Trophoblast cell (in vitro differentiated cells and primary cell): ENCODE data around the gene CYP4A22.
A peak's percentile ranks its signal among the peaks of the same experiment; 100 is the strongest.

ENCODE experiments used
- DNase-seq, 2 donors: peaks; one replicate each; pipeline ENCODE4 v3.0.0-alpha.2; 2016
- H2AFZ ChIP-seq: 2 replicates; pipeline ENCODE4 v1.6.1; 2013; ENCODE audit warnings: low read length, moderate library complexity, mild to moderate bottlenecking; ENCODE audit not compliant: insufficient read depth, poor library complexity
- H2AK5ac ChIP-seq: 2 replicates; pipeline ENCODE4 v1.6.1; 2013; ENCODE audit warnings: mild to moderate bottlenecking, low read length
- H2BK120ac ChIP-seq: 2 replicates; pipeline ENCODE4 v1.6.1; 2013; ENCODE audit warnings: low read length, mild to moderate bottlenecking, moderate library complexity; ENCODE audit not compliant: insufficient read depth, poor library complexity
- H2BK12ac ChIP-seq: 2 replicates; pipeline ENCODE4 v1.6.1; 2013; ENCODE audit warnings: mild to moderate bottlenecking, low read length, moderate library complexity
- H2BK5ac ChIP-seq: 2 replicates; pipeline ENCODE4 v1.6.1; 2013; ENCODE audit warnings: low read length, low read depth, moderate library complexity, mild to moderate bottlenecking; ENCODE audit not compliant: poor library complexity
- H3K14ac ChIP-seq: 2 replicates; pipeline ENCODE4 v1.6.1; 2013; ENCODE audit warnings: mild to moderate bottlenecking, low read length
- H3K18ac ChIP-seq: 2 replicates; pipeline ENCODE4 v1.6.1; 2013; ENCODE audit warnings: mild to moderate bottlenecking, low read length
- H3K23ac ChIP-seq: 2 replicates; pipeline ENCODE4 v1.6.1; 2013; ENCODE audit warnings: low read length
- H3K27ac ChIP-seq: 2 replicates; pipeline ENCODE4 v1.5.1; 2013; ENCODE audit warnings: low read depth, mild to moderate bottlenecking, inconsistent platforms, low read length, moderate library complexity
- H3K27me3 ChIP-seq: 2 replicates; pipeline ENCODE4 v1.6.1; 2013; ENCODE audit warnings: inconsistent platforms, mild to moderate bottlenecking, low read length, moderate library complexity; ENCODE audit not compliant: insufficient read depth
- H3K36me3 ChIP-seq, 2 experiments: 1 replicate in 1 of 2; 2 replicates in 1 of 2; pipeline ENCODE4 v1.6.1; 2013; ENCODE audit warnings: low read length in 2 of 2, mild to moderate bottlenecking in 2 of 2, moderate library complexity in 1 of 2; ENCODE audit not compliant: insufficient read depth in 2 of 2, control insufficient read depth in 1 of 2
- H3K4ac ChIP-seq: 2 replicates; pipeline ENCODE4 v1.6.1; 2013; ENCODE audit warnings: low read depth, mild to moderate bottlenecking, low read length, moderate library complexity
- H3K4me1 ChIP-seq, 2 experiments: 1 replicate in 1 of 2; 2 replicates in 1 of 2; pipeline ENCODE4 v1.6.1; 2013; ENCODE audit warnings: low read length in 2 of 2, mild to moderate bottlenecking in 2 of 2, moderate library complexity in 1 of 2; ENCODE audit not compliant: insufficient read depth in 2 of 2, control insufficient read depth in 1 of 2
- H3K4me2 ChIP-seq: 2 replicates; pipeline ENCODE4 v1.6.1; 2013; ENCODE audit warnings: inconsistent platforms, mild to moderate bottlenecking, low read length, moderate library complexity
- H3K4me3 ChIP-seq: 2 replicates; pipeline ENCODE4 v1.5.1; 2013; ENCODE audit warnings: mild to moderate bottlenecking, low read depth, low read length, inconsistent platforms
- H3K79me1 ChIP-seq: one replicate; pipeline ENCODE4 v1.6.1; 2013; ENCODE audit warnings: low read length
- H3K79me2 ChIP-seq: 2 replicates; pipeline ENCODE4 v1.6.1; 2013; ENCODE audit warnings: low read length, mild to moderate bottlenecking; ENCODE audit not compliant: control insufficient read depth, insufficient read depth, poor library complexity
- H3K9ac ChIP-seq: 2 replicates; pipeline ENCODE4 v1.6.1; 2013; ENCODE audit warnings: mild to moderate bottlenecking, low read length
- H3K9me3 ChIP-seq: 2 replicates; pipeline ENCODE4 v1.6.1; 2013; ENCODE audit warnings: low read depth, mild to moderate bottlenecking, control low read depth, inconsistent platforms, low read length; ENCODE audit not compliant: insufficient read depth
- H4K12ac ChIP-seq: 2 replicates; pipeline ENCODE4 v1.6.1; 2013; ENCODE audit warnings: low read depth, mild to moderate bottlenecking, low read length, moderate library complexity
- H4K8ac ChIP-seq: 2 replicates; pipeline ENCODE4 v1.6.1; 2013; ENCODE audit warnings: low read depth, mild to moderate bottlenecking, low read length, moderate library complexity
- H4K91ac ChIP-seq: one replicate; pipeline ENCODE4 v1.6.1; 2013; ENCODE audit warnings: low read depth, mild to moderate bottlenecking, low read length, moderate library complexity
- WGBS: extraction: QIAGEN DNeasy Blood & Tissue Kit; methylation state at CpG from one replicate; pipeline ENCODE4 v1.1.7; 2013; ENCODE audit warnings: missing lambda C conversion rate; ENCODE audit not compliant: insufficient read length, insufficient coverage; ENCODE audit errors: extremely low coverage; 5-methylcytosine and 5-hydroxymethylcytosine counted together

The CYP4A22 gene

DNA sequence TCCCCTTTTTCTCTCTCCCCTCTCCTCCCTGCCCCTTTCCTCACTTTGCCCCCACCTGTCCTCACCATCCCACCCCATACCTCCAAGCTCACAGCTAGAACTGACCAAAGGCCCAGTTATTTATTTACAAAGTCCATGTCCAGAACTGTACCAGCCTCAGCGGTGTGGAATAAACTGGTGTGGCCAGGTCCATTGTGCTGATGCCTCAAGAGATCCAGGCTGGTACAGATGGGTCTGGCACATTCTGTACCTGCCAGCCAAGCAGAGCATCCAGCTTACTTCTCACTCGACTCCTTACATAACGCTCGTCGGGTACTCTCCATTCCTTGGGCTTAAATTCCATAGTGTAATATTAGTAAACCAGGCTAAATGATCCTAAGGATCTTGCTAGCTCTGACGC lies 40.8 kb downstream of the CYP4A22 start:
- Histone ChIP-seq H3K79me1 (no peaks in the 10 kb centered on the region), H3K9me3 (no peaks in the 10 kb centered on the region), H3K14ac (no peak overlapping the region), H2BK120ac (no peak overlapping the region), H3K27me3 (no peaks in the 10 kb centered on the region), H3K18ac (no peak overlapping the region), H4K12ac (no peak overlapping the region), H3K23ac (no peak overlapping the region), H3K4ac (no peak overlapping the region), H2AFZ (no peak overlapping the region), H2AK5ac (no peak overlapping the region), H2BK12ac (no peak overlapping the region), H2BK5ac (no peak overlapping the region), H3K9ac (no peak overlapping the region), H3K27ac (no peak overlapping the region), H4K91ac (no peak overlapping the region), H3K4me3 (no peak overlapping the region), H3K36me3 (no peaks in the 10 kb centered on the region), H3K4me2 (no peak overlapping the region), H3K79me2 (no peaks in the 10 kb centered on the region), H4K8ac (no peak overlapping the region), H3K4me1 (peaks cover 0 to 3% of the 10 kb centered on the region in 2 experiments)
- no CpG with 5 or more reads among the region's 6 CpGs for WGBS
- no peak for DNase-seq

GRCh38 chr1:47178654-47179016 lies 41.4 kb downstream of the CYP4A22 start:
- H2BK120ac ChIP-seq = no peak overlapping the region
- DNase-seq = no peak
- peak overlapping the region; percentile 6 for H4K12ac ChIP-seq
- H3K79me2 ChIP-seq = no peaks in the 10 kb centered on the region
- H3K14ac ChIP-seq = no peak overlapping the region
- no peak overlapping the region for H2AFZ ChIP-seq
- H2BK5ac ChIP-seq = no peak overlapping the region
- no peaks in the 10 kb centered on the region for H3K27me3 ChIP-seq
- H3K79me1 ChIP-seq = no peaks in the 10 kb centered on the region
- H3K9me3 ChIP-seq = no peaks in the 10 kb centered on the region
- H3K9ac ChIP-seq = no peak overlapping the region
- no peak overlapping the region for H3K27ac ChIP-seq
- no peak overlapping the region for H2AK5ac ChIP-seq
- peak overlapping the region; percentile 63 for H3K4me2 ChIP-seq
- H3K4ac ChIP-seq = no peak overlapping the region
- no peaks in the 10 kb centered on the region for H3K36me3 ChIP-seq
- H3K23ac ChIP-seq = no peak overlapping the region
- no peak overlapping the region for H2BK12ac ChIP-seq
- no peak overlapping the region for H3K18ac ChIP-seq
- peak overlapping the region; percentile 39 for H4K8ac ChIP-seq
- H3K4me3 ChIP-seq = no peak overlapping the region
- no peak overlapping the region for H4K91ac ChIP-seq
- peaks cover 0 to 3% of the 10 kb centered on the region in 2 experiments for H3K4me1 ChIP-seq
- WGBS = no CpG with 5 or more reads among the region's 8 CpGs

DNA sequence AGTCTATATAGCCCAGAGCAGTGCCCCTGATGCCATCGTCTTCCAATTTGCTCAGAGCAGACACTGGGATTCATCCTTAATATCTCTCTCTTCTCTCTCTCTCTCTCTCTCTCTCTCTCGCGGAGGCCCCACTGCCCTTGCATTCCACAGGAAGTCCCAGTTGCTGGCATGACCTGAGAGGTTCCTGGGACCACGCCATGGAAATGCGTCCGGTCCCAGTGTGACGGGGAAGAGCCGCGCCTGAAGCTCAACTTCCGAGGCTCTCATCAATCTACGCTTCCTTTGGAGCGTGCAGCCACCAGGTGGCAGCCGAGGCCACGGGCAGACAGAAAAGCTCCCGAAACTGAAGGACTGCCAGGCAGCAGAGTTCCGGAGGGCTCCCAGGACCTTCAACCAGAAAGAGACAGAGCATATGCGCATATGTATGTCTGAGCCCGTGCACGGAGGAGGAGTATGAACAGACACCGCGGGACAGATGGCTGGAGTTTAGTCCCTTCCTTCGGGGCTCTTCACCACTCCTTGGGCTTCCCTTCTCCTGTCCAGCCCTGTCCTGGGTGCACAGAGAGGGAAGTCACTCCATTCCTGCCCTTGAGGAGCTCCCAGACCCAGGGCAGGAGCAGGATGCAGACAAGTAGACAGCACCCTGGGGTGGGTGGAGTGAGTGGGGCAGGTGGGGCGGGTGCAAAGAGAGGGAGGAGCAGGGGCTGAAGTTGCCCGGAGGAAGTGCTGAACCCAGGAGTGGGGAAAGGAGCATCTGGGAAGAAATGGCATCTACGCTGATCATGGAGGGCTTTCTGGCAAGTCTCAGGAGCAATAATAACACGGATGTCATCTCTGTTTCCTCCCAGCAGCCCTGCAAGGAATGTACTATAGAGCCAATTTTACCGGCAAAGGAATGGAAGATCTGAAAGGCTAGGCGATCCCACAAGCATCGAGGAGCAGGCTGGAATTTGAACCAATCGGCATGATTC lies 42.1 kb downstream of the CYP4A22 start:
- Histone ChIP-seq H2BK5ac (no peak overlapping the region), H2BK120ac (no peak overlapping the region), H4K12ac (peak overlapping the region; percentile 6), H3K27me3 (no peaks in the 10 kb centered on the region), H3K27ac (no peak overlapping the region), H2AK5ac (no peak overlapping the region), H3K9ac (no peak overlapping the region), H3K4ac (no peak overlapping the region), H4K91ac (no peak overlapping the region), H4K8ac (peak overlapping the region; percentile 39), H3K79me1 (no peaks in the 10 kb centered on the region), H3K23ac (no peak overlapping the region), H3K14ac (no peak overlapping the region), H3K9me3 (peaks cover 3% of the 10 kb centered on the region), H3K79me2 (no peaks in the 10 kb centered on the region), H2BK12ac (no peak overlapping the region), H3K4me1 (peaks cover 0 to 3% of the 10 kb centered on the region in 2 experiments), H3K4me2 (peak overlapping the region; percentile 63), H3K4me3 (no peak overlapping the region), H3K36me3 (no peaks in the 10 kb centered on the region), H2AFZ (peak overlapping the region; percentile 28), H3K18ac (no peak overlapping the region)
- peak; percentile 92 to 93 for DNase-seq
- no CpG with 5 or more reads among the region's 30 CpGs for WGBS

DNA sequence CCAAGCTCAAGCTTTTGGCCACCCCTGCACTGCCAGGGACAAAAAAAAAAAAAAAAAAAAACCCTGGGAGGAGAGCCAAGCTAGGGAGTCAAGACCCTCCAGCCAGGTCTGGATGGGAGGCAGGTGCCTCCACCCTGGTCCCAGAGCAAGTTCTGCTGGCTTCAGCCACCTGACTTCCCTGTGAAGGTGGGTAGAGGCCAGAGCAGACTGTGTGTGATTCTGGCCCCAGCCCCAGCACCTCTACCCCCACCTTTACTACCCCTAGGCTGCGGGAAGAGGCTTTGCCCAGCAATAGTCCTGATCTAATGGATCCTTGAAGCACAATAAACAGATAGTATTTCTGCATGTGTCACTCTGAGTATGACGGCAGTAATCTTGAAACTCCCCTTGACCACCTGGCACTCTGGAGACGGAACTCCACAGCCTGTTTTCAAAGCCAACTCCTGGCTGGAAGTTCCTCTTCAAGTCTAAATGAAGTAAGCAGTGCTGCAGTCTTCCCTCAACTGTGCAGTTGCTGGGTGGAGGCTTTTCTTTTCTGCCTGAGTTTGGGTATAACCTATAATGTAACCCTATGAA lies 42.8 kb downstream of the CYP4A22 start:
- Histone ChIP-seq H2BK120ac (no peak overlapping the region), H3K23ac (no peak overlapping the region), H2AK5ac (no peak overlapping the region), H3K18ac (no peak overlapping the region), H3K79me2 (no peaks in the 10 kb centered on the region), H4K91ac (no peak overlapping the region), H3K14ac (no peak overlapping the region), H3K27me3 (no peaks in the 10 kb centered on the region), H3K4ac (no peak overlapping the region), H3K79me1 (no peaks in the 10 kb centered on the region), H3K4me1 (peaks cover 0 to 3% of the 10 kb centered on the region in 2 experiments), H2AFZ (no peak overlapping the region), H4K8ac (no peak overlapping the region), H4K12ac (no peak overlapping the region), H3K36me3 (no peaks in the 10 kb centered on the region), H3K4me3 (no peak overlapping the region), H3K4me2 (no peak overlapping the region), H3K9ac (no peak overlapping the region), H2BK12ac (no peak overlapping the region), H3K9me3 (peaks cover 3% of the 10 kb centered on the region), H3K27ac (no peak overlapping the region), H2BK5ac (no peak overlapping the region)
- DNase-seq = no peak
- no CpG with 5 or more reads among the region's 3 CpGs for WGBS
